Measurements from ENCODE around the gene GGT5. TPM values are rescaled to one million over a fixed set of nuclear protein-coding genes. Genes with fewer than 3 reads are reported as not detected.
"Not testable (repeated sequence)": the region's sequence is repeated elsewhere in the genome, so short reads cannot be mapped to it uniquely, and the experiment has no call there.

GGT5 gene
- total RNA-seq, 1 donor from 2014 or later = 2.9 TPM

DNA sequence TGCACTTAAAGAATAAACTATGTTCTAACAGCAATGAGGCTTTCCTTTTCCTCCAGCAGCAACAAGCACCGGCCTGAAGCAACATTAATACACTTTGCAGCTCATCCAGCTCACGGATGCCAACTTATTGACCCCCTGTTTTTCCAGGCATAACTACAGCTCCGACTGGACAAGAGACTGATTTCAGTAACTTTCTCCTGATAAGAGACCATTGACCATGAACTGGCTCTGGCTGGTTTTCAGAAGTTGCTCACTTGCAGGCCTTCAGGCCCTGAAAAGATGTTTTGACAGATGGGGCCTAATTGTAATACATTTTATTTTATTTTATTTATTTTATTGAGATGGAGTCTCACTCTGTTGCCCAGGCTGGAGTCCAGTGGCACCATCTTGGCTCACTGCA lies 27.5 kb downstream of the GGT5 start:
- TF ChIP-seq, protein P1, sequence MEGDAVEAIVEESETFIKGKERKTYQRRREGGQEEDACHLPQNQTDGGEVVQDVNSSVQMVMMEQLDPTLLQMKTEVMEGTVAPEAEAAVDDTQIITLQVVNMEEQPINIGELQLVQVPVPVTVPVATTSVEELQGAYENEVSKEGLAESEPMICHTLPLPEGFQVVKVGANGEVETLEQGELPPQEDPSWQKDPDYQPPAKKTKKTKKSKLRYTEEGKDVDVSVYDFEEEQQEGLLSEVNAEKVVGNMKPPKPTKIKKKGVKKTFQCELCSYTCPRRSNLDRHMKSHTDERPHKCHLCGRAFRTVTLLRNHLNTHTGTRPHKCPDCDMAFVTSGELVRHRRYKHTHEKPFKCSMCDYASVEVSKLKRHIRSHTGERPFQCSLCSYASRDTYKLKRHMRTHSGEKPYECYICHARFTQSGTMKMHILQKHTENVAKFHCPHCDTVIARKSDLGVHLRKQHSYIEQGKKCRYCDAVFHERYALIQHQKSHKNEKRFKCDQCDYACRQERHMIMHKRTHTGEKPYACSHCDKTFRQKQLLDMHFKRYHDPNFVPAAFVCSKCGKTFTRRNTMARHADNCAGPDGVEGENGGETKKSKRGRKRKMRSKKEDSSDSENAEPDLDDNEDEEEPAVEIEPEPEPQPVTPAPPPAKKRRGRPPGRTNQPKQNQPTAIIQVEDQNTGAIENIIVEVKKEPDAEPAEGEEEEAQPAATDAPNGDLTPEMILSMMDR (IDR thresholded peaks at IDR 0.05; ENCODE audit: unreplicated experiment) = no peak
- no peak overlapping the region for H3K27ac Mint-ChIP-seq

DNA sequence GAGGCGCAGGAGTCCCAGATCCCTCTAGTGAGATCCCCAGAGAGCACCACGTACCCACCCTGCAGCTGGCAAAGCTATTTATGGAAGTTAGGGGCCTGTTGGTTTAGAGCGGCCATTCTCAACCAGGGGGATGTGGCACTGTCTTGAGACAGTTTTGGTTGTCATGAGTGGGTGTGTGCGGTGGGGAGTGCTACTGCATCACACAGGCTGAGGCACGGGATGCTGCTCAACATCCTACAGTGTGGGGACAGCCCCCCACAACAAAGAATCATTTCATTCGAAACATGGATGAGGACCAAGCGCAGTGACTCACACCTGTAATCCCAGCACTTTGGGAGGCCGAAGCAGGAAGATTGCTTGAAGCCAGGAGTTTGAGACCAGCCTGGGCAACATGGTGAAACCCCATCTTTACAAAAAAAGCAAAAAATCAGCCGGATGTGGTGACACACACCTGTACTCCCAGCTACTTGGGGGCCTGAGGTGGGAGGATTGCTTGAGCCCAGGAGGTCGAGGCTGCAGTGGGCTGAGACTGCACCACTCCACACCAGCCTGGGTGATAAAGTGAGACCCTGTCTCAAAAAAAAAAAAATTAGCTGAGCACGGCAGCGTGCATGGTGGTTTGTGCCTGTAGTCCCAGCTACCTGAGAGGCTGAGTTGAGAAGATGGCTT lies 28.2 kb downstream of the GGT5 start:
- H3K27me3 Mint-ChIP-seq (ENCODE audit: low read depth) = no peaks in the 10 kb centered on the region
- TF ChIP-seq, protein P1 (IDR thresholded peaks at IDR 0.05; ENCODE audit: unreplicated experiment) = no peak
- no peak for DNase-seq (ENCODE audit: low spot score in 2 of 2, unreplicated experiment in 2 of 2)
- H3K36me3 Mint-ChIP-seq = no peaks in the 10 kb centered on the region
- no peak overlapping the region for H3K4me3 Mint-ChIP-seq
- no peaks in the 10 kb centered on the region for H3K9me3 Mint-ChIP-seq
- H3K27ac Mint-ChIP-seq = no peak overlapping the region
- H3K4me1 Mint-ChIP-seq = peaks cover 3% of the 10 kb centered on the region

More for the DNA sequence above, 27.5 kb downstream of the GGT5 start:
- DNase-seq (ENCODE audit: low spot score in 2 of 2, unreplicated experiment in 2 of 2) = no peak
- Mint-ChIP-seq H3K9me3 (no peaks in the 10 kb centered on the region), H3K36me3 (no peaks in the 10 kb centered on the region), H3K4me1 (no peaks in the 10 kb centered on the region), H3K4me3 (no peak overlapping the region), H3K27me3 (ENCODE audit: low read depth) (no peaks in the 10 kb centered on the region)

DNA sequence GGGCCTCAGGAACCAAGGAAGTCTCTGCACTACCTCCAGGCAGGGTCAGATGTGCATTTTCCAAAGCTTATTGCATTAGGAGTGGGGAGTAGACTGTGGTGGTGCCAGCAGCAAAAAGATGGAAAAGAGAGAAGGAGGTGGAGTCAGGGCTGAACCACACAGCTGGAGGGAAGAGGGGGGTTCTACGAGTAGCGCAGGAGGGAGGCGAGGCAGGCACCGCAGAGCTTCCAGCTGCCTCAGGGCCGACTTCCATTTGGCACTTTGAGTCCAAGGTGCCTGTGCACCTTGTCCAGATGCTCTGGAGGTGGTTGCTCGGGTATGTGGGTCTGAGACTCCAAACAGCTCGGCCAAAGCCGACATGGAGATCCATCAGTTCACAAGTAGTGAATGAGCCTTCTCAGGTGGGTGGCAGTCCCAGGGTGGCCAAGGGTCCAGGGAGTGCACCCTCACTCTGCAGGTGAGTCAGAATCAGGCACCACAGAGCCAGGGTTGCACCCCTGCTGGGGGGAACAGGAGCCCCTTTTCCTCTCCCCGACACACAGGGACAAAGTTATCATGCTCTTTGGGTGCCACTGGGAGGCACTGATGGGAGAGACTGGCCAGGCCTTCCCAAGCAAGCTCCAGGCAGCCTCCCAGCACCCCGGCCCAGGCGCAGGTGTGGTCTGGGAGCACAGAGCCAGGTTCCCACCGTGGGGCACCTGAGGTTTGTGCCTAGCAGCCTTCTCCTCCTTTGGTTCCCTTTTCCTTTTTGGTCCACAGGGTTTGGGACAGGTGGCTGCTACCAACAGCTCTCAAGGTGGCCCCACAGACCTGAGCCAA lies 30.2 kb downstream of the GGT5 start:
- Mint-ChIP-seq H3K4me1 (peaks cover 11% of the 10 kb centered on the region), H3K4me3 (no peak overlapping the region), H3K9me3 (no peaks in the 10 kb centered on the region), H3K27ac (no peak overlapping the region), H3K36me3 (no peaks in the 10 kb centered on the region), H3K27me3 (ENCODE audit: low read depth) (no peaks in the 10 kb centered on the region)
- DNase-seq (ENCODE audit: low spot score in 2 of 2, unreplicated experiment in 2 of 2) = no peak
- TF ChIP-seq, protein P1 (IDR thresholded peaks at IDR 0.05; ENCODE audit: unreplicated experiment) = no peak

DNA sequence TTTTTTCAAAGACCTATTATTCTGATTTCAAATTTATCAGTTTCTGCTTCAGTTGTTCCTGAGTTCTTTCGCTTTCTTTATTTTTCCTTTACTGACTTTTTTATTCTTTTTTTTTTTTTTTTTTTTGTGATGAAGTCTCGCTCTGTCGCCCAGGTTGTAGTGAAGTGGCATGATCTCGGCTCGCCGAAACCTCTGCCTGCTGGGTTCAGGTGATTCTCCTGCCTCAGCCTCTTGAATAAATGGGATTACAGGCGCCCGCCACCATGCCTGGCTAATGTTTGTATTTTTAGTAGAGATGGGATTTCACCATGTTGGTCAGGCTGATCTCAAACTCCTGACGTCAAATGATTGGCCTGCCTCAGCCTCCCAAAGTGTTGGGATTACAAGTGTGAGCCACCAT lies 31.8 kb downstream of the GGT5 start:
- not testable (repeated sequence) for H3K27me3 Mint-ChIP-seq (ENCODE audit: low read depth); H3K36me3 Mint-ChIP-seq; H3K9me3 Mint-ChIP-seq; H3K4me3 Mint-ChIP-seq; H3K27ac Mint-ChIP-seq; DNase-seq (ENCODE audit: low spot score in 2 of 2, unreplicated experiment in 2 of 2)
- peaks cover 11% of the 10 kb centered on the region for H3K4me1 Mint-ChIP-seq

DNA sequence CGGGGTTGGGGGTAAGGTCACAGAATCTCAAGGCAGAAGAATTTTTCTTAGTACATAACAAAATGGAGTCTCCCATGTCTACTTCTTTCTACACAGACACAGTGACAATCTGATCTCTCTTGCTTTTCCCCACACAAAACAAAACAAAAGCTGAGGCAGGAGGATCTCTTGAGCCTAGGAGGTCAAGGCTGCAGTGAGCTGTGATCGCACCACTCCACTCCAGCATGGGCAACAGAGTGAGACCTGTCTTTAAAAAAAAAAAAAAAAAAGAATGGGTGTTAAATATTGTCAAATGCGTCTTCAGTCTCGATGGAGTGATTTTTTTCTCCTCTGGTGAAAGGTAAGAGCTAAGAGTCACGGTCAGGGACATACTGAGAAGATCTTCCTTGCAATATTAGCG lies 33.2 kb downstream of the GGT5 start:
- H3K9me3 Mint-ChIP-seq; H3K27me3 Mint-ChIP-seq (ENCODE audit: low read depth); H3K27ac Mint-ChIP-seq; DNase-seq (ENCODE audit: low spot score in 2 of 2, unreplicated experiment in 2 of 2); H3K36me3 Mint-ChIP-seq; H3K4me3 Mint-ChIP-seq: not testable (repeated sequence)
- H3K4me1 Mint-ChIP-seq = peaks cover 25% of the 10 kb centered on the region

DNA sequence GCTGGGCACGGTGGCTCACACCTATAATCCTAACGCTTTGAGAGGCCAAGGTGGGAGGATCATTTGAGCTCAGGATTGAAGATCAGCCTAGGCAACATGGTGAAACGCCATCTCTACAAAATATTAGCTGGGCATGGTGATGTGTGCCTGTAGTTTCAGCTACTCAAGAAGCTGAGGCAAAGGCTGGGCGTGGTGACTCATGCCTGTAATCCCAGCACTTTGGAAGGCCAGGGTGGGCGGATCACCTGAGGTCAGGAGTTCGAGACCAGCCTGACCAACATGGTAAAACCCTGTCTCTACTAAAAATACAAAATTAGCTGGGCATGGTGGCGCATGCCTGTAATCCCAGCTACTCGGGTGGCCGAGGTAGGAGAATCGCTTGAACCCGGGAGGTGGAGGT lies 34.5 kb downstream of the GGT5 start:
- H3K36me3 Mint-ChIP-seq; DNase-seq (ENCODE audit: low spot score in 2 of 2, unreplicated experiment in 2 of 2); H3K4me3 Mint-ChIP-seq; H3K27me3 Mint-ChIP-seq (ENCODE audit: low read depth); H3K9me3 Mint-ChIP-seq; H3K27ac Mint-ChIP-seq: not testable (repeated sequence)
- peaks cover 29% of the 10 kb centered on the region for H3K4me1 Mint-ChIP-seq

DNA sequence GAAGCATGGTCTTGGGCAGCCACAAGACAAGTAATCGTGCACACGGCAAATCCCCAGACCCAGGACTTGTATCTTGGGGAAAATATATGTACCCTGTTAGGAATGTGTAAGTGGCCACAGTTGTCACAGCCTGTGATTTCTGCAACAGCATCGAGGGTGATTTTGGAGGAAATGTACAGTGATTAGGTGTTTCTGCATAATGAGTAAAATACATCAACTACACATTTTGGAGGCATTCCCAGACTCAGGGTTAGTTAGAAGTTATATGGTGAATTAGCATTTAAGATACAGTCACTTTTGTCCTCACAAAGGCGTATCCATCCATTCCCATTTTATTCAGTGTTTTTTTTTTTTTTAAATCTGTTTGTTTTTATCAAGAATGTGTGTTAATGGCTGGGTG lies 35.2 kb downstream of the GGT5 start:
- no peak for DNase-seq (ENCODE audit: low spot score in 2 of 2, unreplicated experiment in 2 of 2)
- Mint-ChIP-seq H3K4me1 (peaks cover 29% of the 10 kb centered on the region), H3K4me3 (no peak overlapping the region), H3K36me3 (no peaks in the 10 kb centered on the region), H3K27ac (no peak overlapping the region), H3K9me3 (peaks cover 9% of the 10 kb centered on the region), H3K27me3 (ENCODE audit: low read depth) (no peaks in the 10 kb centered on the region)
- TF ChIP-seq, protein P1 (IDR thresholded peaks at IDR 0.05; ENCODE audit: unreplicated experiment) = no peak
